Activated CD4-positive, alpha-beta T cell treated with anti-CD3 and anti-CD28 coated beads, Interleukin-2, amount 10 ng/mL, durations not matched to agents 7 days and 5 days (primary cell): ENCODE measurements around the gene HBA1. TPM values are rescaled to one million over a fixed set of nuclear protein-coding genes. Genes with fewer than 3 reads are reported as not detected.
"Not testable (repeated sequence)": the region's sequence is repeated elsewhere in the genome, so short reads cannot be mapped to it uniquely, and the experiment has no call there.

Source experiments
- CTCF ChIA-PET: fragments of 350-600 bp; sonication (Branson Sonifier 250); formaldehyde crosslinking; loops from one replicate; lab custom pipeline; 2021; ENCODE audit warnings: antibody characterized with exemption; lab: Charles Lee
- POLR2A ChIA-PET: fragments of 350-600 bp; sonication (Branson Sonifier 250); formaldehyde crosslinking; loops from one replicate; lab custom pipeline; 2021; ENCODE audit warnings: antibody characterized with exemption; lab: Charles Lee
- DNase-seq: peaks from one replicate; pipeline ENCODE4 v3.0.0-alpha.2; 2020
- H3K27ac Mint-ChIP-seq: one replicate; pipeline ENCODE4 v1.8.0; 2021; ENCODE audit warnings: mild to moderate bottlenecking, moderate library complexity, mixed read lengths
- H3K27me3 Mint-ChIP-seq: one replicate; pipeline ENCODE4 v1.8.0; 2021; ENCODE audit warnings: mixed read lengths
- H3K36me3 Mint-ChIP-seq: one replicate; pipeline ENCODE4 v1.8.0; 2021; ENCODE audit warnings: low read depth, mixed read lengths
- H3K4me1 Mint-ChIP-seq: one replicate; pipeline ENCODE4 v1.8.0; 2021; ENCODE audit warnings: mixed read lengths
- H3K4me3 Mint-ChIP-seq: one replicate; pipeline ENCODE4 v1.8.0; 2021; ENCODE audit warnings: mild to moderate bottlenecking, moderate library complexity, mixed read lengths
- H3K9me3 Mint-ChIP-seq: one replicate; pipeline ENCODE4 v1.8.0; 2021; ENCODE audit warnings: mixed read lengths
- total RNA-seq, 2 experiments: library from RNA; stranded (reverse); gene quantifications; one replicate each; pipeline ENCODE4 v1.2.3, GENCODE V29; 2021

Gene HBA1
- total RNA-seq, 2 experiments from 2014 or later: not detected

DNA sequence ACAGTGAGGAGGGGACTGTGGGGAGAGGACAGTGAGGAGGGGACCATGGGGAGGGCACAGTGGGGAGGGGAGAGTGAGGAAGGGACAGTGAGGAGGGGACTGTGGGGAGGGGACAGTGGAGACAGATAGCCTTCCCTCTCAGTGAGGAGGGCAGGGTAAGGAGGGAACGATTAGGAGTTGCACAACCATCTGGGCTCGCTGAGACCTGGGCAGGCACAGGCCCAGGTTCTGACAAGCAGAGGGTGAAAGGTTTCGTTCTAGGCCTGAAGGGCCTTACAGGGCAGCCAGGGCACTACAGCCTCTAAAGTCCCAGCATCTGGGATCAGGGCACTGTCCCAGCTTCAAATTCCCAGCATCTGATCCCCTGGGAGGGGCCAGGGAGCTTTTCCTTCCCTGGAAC, 12.8 kb upstream of the HBA1 start:
- DNase-seq, H3K36me3 Mint-ChIP-seq, POLR2A ChIA-PET, H3K9me3 Mint-ChIP-seq, H3K4me3 Mint-ChIP-seq, CTCF ChIA-PET, H3K27ac Mint-ChIP-seq, H3K4me1 Mint-ChIP-seq: not testable (repeated sequence)
- H3K27me3 Mint-ChIP-seq: peaks cover 32% of the 10 kb centered on the region

DNA sequence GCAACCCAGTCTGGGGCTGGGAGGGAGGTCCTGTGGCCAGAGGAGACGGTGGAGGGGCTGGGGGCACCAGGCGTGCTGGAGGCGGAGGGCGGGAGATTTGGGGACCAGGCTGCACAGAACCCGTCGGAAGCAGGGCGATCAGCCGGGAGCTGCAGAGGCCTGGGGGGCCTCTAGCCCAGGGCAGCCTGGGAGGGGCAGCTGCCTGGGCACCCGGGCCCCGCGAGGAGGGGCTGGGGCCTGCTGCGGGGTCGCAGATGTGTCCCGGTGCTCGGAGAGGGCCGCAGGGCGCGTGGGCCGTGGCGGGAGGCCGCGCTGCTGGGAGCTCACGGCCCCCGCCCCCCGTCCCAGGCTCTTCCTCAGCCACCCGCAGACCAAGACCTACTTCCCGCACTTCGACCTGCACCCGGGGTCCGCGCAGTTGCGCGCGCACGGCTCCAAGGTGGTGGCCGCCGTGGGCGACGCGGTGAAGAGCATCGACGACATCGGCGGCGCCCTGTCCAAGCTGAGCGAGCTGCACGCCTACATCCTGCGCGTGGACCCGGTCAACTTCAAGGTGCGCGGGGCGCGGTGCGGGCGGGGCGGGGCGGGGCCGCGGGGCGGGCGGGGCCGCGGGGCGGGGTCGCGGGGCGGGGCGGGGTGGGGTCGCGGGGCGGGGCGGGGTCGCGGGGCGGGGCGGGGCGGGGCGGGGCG, 12.2 kb upstream of the HBA1 start:
- DNase-seq, CTCF ChIA-PET, POLR2A ChIA-PET, H3K4me3 Mint-ChIP-seq, H3K9me3 Mint-ChIP-seq, H3K4me1 Mint-ChIP-seq, H3K36me3 Mint-ChIP-seq, H3K27ac Mint-ChIP-seq: not testable (repeated sequence)
- peaks cover 34% of the 10 kb centered on the region for H3K27me3 Mint-ChIP-seq

DNA sequence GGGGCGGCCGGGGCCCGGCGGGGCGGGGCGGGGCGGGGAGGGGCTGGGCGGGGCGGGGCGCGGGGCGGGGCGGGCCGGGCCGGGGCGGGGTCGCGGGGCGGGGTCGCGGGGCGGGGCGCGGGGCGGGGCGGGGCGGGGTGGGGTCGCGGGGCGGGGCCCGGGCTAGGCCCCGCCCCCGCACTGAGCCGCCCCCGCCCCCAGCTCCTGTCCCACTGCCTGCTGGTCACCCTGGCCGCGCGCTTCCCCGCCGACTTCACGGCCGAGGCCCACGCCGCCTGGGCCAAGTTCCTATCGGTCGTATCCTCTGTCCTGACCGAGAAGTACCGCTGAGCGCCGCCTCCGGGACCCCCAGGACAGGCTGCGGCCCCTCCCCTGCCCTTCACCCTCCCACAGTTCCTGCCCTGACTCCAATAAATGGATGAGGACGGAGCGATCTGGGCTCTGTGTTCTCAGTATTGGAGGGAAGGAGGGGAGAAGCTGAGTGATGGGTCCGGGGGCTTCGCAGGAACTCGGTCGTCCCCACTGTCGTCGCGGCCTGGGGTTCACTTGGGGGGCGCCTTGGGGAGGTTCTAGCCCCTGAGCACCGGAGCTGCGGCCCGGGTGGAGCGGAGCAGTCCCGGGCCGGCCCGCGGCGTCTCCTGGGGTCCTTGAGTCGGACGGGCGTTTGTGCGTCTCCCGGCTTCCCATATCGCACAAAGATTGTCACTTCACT, 11.5 kb upstream of the HBA1 start:
- Mint-ChIP-seq H3K9me3 (no peaks in the 10 kb centered on the region), H3K36me3 (no peaks in the 10 kb centered on the region), H3K27me3 (peaks cover 32% of the 10 kb centered on the region), H3K4me3 (no peak overlapping the region), H3K27ac (no peak overlapping the region), H3K4me1 (peaks cover 4% of the 10 kb centered on the region)
- no peak for DNase-seq
- POLR2A ChIA-PET: no interaction called here
- CTCF ChIA-PET: no interaction called here

DNA sequence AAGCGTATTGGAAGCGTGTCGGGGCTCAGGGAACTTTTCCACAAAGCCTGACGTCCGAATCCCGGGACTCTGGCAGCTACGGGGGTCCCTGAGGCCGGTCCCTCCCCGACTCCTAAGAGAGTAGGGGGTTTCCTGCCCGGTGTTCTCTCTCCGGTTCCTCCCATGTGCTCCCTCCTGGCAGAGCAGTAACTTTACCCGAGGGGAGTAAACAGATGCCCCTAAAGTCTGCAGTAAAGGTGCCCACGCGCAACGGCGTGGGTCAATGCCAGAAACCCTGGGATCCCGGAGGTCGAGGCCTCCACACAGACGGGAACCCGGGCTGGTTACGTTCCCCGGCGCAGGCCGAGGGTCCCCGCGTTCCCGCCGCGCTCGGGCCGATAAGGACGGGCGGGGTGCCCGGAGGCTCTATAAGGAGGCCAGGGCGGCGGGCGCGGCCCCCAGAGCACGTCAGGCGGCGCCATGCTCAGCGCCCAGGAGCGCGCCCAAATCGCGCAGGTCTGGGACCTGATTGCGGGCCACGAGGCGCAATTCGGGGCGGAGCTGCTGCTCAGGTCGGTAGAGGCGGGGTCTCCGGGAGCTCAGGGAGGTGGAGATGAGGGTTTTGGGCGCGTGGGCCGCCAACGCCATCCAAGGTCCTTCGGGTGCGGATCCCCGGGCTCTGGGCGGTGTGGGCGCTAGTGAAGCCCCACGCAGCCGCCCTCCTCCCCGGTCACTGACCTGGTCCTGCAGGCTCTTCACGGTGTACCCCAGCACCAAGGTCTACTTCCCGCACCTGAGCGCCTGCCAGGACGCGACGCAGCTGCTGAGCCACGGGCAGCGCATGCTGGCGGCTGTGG, 10.7 kb upstream of the HBA1 start, which contains the start of gene HBM:
Gene HBM (plus strand): TSS at position 440 of the 836 bp plus-strand sequence. CDS start 20 bp downstream, at position 460.
- peak within 1 kb of the TSS; percentile 57 for H3K27ac Mint-ChIP-seq
- no peaks in the 10 kb centered on the region for H3K36me3 Mint-ChIP-seq
- H3K27me3 Mint-ChIP-seq: peaks cover 38% of the 10 kb centered on the region
- POLR2A ChIA-PET: no interaction called here
- CTCF ChIA-PET: interaction anchor here (1.5 kb wide), 1 partner anchor 98 kb away, joined by 3 read pairs; no protein-coding TSS in a partner anchor
- H3K9me3 Mint-ChIP-seq: no peaks in the 10 kb centered on the region
- H3K4me1 Mint-ChIP-seq: peaks cover 4% of the 10 kb centered on the region
- no peak within 1 kb of the TSS for H3K4me3 Mint-ChIP-seq
- DNase-seq: no peak

DNA sequence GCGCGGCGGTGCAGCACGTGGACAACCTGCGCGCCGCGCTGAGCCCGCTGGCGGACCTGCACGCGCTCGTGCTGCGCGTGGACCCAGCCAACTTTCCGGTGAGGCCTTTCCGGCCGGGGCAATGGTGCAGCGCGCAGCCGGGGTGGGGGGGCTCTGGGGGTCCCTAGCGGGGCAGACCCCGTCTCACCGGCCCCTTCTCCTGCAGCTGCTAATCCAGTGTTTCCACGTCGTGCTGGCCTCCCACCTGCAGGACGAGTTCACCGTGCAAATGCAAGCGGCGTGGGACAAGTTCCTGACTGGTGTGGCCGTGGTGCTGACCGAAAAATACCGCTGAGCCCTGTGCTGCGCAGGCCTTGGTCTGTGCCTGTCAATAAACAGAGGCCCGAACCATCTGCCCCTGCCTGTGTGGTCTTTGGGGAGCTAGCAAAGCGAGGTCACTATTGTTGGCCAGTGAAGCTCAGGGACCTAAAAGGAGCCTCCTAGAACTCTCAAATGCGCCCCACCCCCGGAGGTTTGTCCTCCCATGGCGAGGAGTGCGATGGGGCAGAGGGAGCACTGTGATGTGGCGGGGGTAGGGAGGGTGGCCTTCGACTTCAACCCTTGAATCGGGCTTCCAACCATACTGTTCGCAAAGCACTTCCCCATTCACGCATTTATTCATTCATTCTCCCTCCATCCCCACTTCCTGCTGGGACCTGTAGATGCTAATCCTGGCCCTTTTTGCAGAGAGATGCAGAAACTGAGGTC, 9.9 kb upstream of the HBA1 start:
- ChIA-PET POLR2A (no interaction called here), CTCF (interaction anchor here (0.9 to 1.5 kb wide), 2 partner anchors 29 to 97 kb away, joined by 3 to 4 read pairs; no protein-coding TSS in a partner anchor)
- H3K9me3 Mint-ChIP-seq: no peaks in the 10 kb centered on the region
- no peak overlapping the region for H3K27ac Mint-ChIP-seq
- DNase-seq: no peak
- H3K4me1 Mint-ChIP-seq: peaks cover 6% of the 10 kb centered on the region
- H3K4me3 Mint-ChIP-seq: no peak overlapping the region
- no peaks in the 10 kb centered on the region for H3K36me3 Mint-ChIP-seq
- peaks cover 43% of the 10 kb centered on the region for H3K27me3 Mint-ChIP-seq

DNA sequence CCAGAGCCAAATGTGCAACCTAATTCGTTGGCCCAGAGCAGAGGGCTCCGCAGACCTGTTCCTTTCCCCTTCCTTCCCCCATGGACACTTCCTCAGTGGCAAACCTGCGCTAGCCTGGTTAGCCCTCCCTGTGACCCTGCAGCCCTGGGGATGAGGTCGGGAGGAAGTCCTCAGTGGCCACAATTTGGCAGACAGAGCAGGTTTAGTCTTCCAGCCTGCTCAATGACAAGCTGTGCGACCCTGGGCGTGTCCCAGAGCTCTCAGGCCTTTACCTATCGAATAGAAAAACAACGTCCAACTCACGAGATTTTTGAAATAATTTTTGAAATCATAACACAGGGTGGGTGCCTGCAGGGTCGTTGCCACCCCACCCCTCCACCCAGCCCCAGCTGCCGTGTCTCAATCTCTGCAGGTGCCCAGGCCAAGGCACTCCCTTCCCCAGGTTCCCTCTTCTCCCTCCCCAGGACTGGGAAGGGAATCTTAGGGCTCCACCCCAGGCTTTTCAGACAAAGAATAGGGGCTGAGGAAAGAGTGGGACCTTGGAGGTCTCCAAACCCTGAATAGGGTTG, 9.3 kb upstream of the HBA1 start:
- DNase-seq: no peak
- Mint-ChIP-seq H3K4me3 (no peak overlapping the region), H3K27me3 (peaks cover 47% of the 10 kb centered on the region), H3K27ac (peak overlapping the region; percentile 41), H3K4me1 (peaks cover 6% of the 10 kb centered on the region), H3K9me3 (no peaks in the 10 kb centered on the region), H3K36me3 (no peaks in the 10 kb centered on the region)
- CTCF ChIA-PET: interaction anchor here (0.9 to 1.8 kb wide), 4 partner anchors 12 to 97 kb away, joined by 3 to 7 read pairs (median 5); partner anchors contain the start of gene HBQ1
- POLR2A ChIA-PET: no interaction called here

DNA sequence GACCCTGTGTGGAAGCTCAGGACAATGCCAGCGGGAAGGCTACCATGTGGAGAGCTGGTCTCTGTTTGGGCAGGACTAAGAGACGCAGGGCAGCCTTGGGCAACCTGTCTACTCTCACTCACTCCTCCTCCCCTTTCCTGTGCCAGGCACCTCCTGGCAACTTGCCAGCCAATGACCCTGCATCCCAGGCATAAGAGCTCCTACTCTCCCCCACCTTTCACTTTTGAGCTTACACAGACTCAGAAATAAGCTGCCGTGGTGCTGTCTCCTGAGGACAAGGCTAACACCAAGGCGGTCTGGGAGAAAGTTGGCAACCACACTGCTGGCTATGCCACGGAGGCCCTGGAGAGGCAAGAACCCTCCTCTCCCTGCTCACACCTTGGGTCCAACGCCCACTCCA, 8.1 kb upstream of the HBA1 start:
- no peaks in the 10 kb centered on the region for H3K36me3 Mint-ChIP-seq
- H3K9me3 Mint-ChIP-seq: no peaks in the 10 kb centered on the region
- peaks cover 6% of the 10 kb centered on the region for H3K4me1 Mint-ChIP-seq
- POLR2A ChIA-PET: no interaction called here
- H3K4me3 Mint-ChIP-seq: no peak overlapping the region
- H3K27me3 Mint-ChIP-seq: peaks cover 48% of the 10 kb centered on the region
- no peak overlapping the region for H3K27ac Mint-ChIP-seq
- CTCF ChIA-PET: interaction anchor here (1.0 to 1.8 kb wide), 6 partner anchors 11 to 194 kb away, joined by 3 to 7 read pairs (median 4); partner anchors contain the start of genes HBQ1, POLR3K and SNRNP25
- DNase-seq: no peak

DNA sequence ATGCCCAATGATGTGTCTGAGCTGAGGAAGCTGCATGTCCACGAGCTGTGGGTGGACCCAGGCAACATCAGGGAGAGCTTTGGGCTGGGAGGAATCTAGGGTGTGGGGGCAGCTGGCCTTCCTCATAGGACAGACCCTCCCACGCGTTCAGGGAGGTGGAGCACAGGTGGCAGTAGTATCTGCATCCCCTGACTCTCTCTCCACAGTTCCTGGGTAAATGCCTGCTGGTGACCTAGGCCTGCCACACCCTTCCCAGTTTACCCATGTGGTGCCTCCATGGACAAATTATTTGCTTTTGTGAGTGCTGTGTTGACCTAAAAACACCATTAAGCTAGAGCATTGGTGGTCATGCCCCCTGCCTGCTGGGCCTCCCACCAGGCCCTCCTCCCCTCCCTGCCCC, 7.5 kb upstream of the HBA1 start:
- H3K36me3 Mint-ChIP-seq: no peaks in the 10 kb centered on the region
- H3K27me3 Mint-ChIP-seq: peaks cover 52% of the 10 kb centered on the region
- DNase-seq: no peak
- H3K4me3 Mint-ChIP-seq: no peak overlapping the region
- ChIA-PET CTCF (interaction anchor here (1.2 to 1.8 kb wide), 4 partner anchors 11 to 193 kb away, joined by 3 to 7 read pairs (median 4); partner anchors contain the start of gene HBQ1), POLR2A (no interaction called here)
- H3K27ac Mint-ChIP-seq: no peak overlapping the region
- no peaks in the 10 kb centered on the region for H3K9me3 Mint-ChIP-seq
- H3K4me1 Mint-ChIP-seq: peaks cover 8% of the 10 kb centered on the region

DNA sequence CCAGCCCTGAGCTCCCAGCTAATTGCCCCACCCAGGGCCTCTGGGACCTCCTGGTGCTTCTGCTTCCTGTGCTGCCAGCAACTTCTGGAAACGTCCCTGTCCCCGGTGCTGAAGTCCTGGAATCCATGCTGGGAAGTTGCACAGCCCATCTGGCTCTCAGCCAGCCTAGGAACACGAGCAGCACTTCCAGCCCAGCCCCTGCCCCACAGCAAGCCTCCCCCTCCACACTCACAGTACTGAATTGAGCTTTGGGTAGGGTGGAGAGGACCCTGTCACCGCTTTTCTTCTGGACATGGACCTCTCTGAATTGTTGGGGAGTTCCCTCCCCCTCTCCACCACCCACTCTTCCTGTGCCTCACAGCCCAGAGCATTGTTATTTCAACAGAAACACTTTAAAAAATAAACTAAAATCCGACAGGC, 6.4 kb upstream of the HBA1 start:
- CTCF ChIA-PET: interaction anchor here (1.4 to 1.5 kb wide), 2 partner anchors 12 to 183 kb away, joined by 3 to 5 read pairs; no protein-coding TSS in a partner anchor
- POLR2A ChIA-PET, H3K4me3 Mint-ChIP-seq, DNase-seq, H3K9me3 Mint-ChIP-seq, H3K27ac Mint-ChIP-seq, H3K36me3 Mint-ChIP-seq: not testable (repeated sequence)
- Mint-ChIP-seq H3K27me3 (peaks cover 61% of the 10 kb centered on the region), H3K4me1 (peaks cover 11% of the 10 kb centered on the region)

DNA sequence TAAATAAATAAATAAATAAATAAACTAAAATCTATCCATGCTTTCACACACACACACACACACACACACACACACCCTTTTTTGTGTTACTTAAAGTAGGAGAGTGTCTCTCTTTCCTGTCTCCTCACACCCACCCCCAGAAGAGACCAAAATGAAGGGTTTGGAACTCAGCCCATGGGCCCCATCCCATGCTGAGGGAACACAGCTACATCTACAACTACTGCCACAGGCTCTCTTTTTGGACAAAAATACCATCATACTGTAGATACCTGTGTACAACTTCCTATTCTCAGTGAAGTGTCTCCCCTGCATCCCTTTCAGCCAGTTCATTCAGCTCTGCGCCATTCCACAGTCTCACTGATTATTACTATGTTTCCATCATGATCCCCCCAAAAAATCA, 5.7 kb upstream of the HBA1 start:
- ChIA-PET POLR2A (no interaction called here), CTCF (interaction anchor here (1.3 to 1.4 kb wide), 2 partner anchors 10 to 11 kb away, joined by 3 to 5 read pairs; partner anchors contain the start of gene HBQ1)
- no peaks in the 10 kb centered on the region for H3K36me3 Mint-ChIP-seq
- H3K4me1 Mint-ChIP-seq: peaks cover 17% of the 10 kb centered on the region
- H3K27ac Mint-ChIP-seq: no peak overlapping the region
- no peak overlapping the region for H3K4me3 Mint-ChIP-seq
- H3K27me3 Mint-ChIP-seq: peaks cover 66% of the 10 kb centered on the region
- no peak for DNase-seq
- H3K9me3 Mint-ChIP-seq: no peaks in the 10 kb centered on the region

DNA sequence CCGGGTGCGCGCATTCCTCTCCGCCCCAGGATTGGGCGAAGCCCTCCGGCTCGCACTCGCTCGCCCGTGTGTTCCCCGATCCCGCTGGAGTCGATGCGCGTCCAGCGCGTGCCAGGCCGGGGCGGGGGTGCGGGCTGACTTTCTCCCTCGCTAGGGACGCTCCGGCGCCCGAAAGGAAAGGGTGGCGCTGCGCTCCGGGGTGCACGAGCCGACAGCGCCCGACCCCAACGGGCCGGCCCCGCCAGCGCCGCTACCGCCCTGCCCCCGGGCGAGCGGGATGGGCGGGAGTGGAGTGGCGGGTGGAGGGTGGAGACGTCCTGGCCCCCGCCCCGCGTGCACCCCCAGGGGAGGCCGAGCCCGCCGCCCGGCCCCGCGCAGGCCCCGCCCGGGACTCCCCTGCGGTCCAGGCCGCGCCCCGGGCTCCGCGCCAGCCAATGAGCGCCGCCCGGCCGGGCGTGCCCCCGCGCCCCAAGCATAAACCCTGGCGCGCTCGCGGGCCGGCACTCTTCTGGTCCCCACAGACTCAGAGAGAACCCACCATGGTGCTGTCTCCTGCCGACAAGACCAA, 4.0 kb upstream of the HBA1 start, which contains the start of gene HBA2:
Gene HBA2 (plus strand): TSS at position 503 of the 568 bp plus-strand sequence. CDS start 37 bp downstream, at position 540.
- CTCF ChIA-PET, H3K4me3 Mint-ChIP-seq, H3K9me3 Mint-ChIP-seq, H3K27ac Mint-ChIP-seq, DNase-seq, H3K36me3 Mint-ChIP-seq, POLR2A ChIA-PET: not testable (repeated sequence)
- Mint-ChIP-seq H3K4me1 (peaks cover 13% of the 10 kb centered on the region), H3K27me3 (peaks cover 56% of the 10 kb centered on the region)
